ENCODE data around the gene CEP104. TPM values are rescaled to one million over a fixed set of nuclear protein-coding genes. Genes with fewer than 3 reads are reported as not detected.
"Not testable (repeated sequence)": the region's sequence is repeated elsewhere in the genome, so short reads cannot be mapped to it uniquely, and the experiment has no call there.

Gene CEP104
- total and polyA plus RNA-seq, 8 donors = 9.2 to 37.7 (median 23.7) TPM

GRCh38 chr1:3803905-3804626, 52.9 kb downstream of the CEP104 start:
- ATAC-seq (no peak), FAIRE-seq (no peak), DNase-seq (no peak)
- TF ChIP-seq, protein P1, sequence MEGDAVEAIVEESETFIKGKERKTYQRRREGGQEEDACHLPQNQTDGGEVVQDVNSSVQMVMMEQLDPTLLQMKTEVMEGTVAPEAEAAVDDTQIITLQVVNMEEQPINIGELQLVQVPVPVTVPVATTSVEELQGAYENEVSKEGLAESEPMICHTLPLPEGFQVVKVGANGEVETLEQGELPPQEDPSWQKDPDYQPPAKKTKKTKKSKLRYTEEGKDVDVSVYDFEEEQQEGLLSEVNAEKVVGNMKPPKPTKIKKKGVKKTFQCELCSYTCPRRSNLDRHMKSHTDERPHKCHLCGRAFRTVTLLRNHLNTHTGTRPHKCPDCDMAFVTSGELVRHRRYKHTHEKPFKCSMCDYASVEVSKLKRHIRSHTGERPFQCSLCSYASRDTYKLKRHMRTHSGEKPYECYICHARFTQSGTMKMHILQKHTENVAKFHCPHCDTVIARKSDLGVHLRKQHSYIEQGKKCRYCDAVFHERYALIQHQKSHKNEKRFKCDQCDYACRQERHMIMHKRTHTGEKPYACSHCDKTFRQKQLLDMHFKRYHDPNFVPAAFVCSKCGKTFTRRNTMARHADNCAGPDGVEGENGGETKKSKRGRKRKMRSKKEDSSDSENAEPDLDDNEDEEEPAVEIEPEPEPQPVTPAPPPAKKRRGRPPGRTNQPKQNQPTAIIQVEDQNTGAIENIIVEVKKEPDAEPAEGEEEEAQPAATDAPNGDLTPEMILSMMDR (IDR thresholded peaks at IDR 0.05) = no peak
- WGBS, 2 donors = 52 to 58% methylated on average over 19 of the region's 19 CpGs
- H3K36me3 ChIP-seq = no peaks in the 10 kb centered on the region
- no peak overlapping the region for H3K4me3 ChIP-seq
- H3K4me1 ChIP-seq = no peaks in the 10 kb centered on the region
- no peak overlapping the region for H3K27ac ChIP-seq
- no peaks in the 10 kb centered on the region for H3K9me3 ChIP-seq
- no peaks in the 10 kb centered on the region for H3K27me3 ChIP-seq
- intact Hi-C loops (cut with DNase I) = no loop called here

- FAIRE-seq; H3K4me3 ChIP-seq; H3K36me3 ChIP-seq; H3K27ac ChIP-seq; ATAC-seq; H3K27me3 ChIP-seq; intact Hi-C loops (cut with DNase I); H3K9me3 ChIP-seq; DNase-seq; H3K4me1 ChIP-seq: not testable (repeated sequence)
- 62 to 73% methylated on average over 3 of the region's 3 CpGs for WGBS, 2 donors
These were observed 56.2 kb downstream of the CEP104 start for GRCh38 chr1:3800795-3801194.

- intact Hi-C loops (cut with DNase I) = no loop called here
- no peak for FAIRE-seq
These were observed 56.9 kb downstream of the CEP104 start for GRCh38 chr1:3799976-3800685.

DNA sequence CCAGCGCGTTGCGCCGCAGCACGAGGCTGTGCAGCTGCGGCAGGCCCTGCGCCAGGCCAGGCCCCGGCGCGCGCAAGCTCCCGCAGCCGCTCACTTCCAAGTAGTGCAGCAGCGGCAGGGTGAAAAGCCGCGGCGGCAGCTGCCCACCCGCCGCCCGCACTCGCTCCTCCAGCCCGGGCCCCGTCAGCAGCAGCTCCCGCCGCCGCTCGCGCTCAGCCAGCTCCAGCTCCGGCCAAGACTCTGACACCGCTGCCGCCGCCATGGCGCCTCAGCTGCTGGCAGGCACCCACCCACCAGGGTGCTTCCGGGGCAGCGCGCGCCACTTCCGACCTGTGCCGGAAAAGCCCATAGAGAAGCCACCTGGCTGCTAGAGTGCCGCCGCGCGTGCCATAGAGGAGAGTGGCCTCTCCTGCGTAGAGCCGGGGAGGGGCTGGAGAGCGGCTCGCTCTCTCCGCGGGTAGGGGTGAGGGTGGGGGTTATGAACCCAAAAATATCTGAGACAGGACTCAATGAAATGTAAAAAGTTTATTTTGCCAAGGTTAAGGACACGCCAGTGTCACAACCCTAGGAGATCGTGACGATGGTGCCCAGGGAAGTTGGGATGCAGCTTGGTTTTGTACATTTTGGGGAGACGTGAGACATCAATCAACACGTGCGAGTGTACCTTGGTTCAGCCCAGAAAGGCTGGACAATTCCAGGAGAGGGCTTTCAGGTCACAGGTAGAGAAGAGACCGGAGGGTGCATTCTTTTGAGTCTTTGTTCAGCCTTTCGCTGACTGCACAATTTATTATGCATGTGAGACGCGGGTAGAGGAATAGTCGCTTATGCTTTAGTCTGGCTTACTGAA, 60.6 kb downstream of the CEP104 start, which contains the start of gene LRRC47:
LRRC47 (minus strand) TSS at position 284 of the 847 bp plus-strand sequence; CDS start at position 262, 22 bp downstream.
- ATAC-seq (peak; percentile 99 to 100 (median 100)), FAIRE-seq (no peak), DNase-seq (peak; percentile 91 to 98 (median 94))
- H3K4me3 ChIP-seq = peak within 1 kb of the TSS; percentile 84 to 98 (median 95)
- peak within 1 kb of the TSS in 1 of 4 donors; percentile 25 for H3K27ac ChIP-seq
- whole genome bisulfite sequencing, 2 donors = 3% methylated on average over 41 to 60 of the region's 60 CpGs
- H3K27me3 ChIP-seq = no peaks in the 10 kb centered on the region
- H3K9me3 ChIP-seq = no peaks in the 10 kb centered on the region
- peaks cover 0 to 23% (median 22%) of the 10 kb centered on the region in 3 donors for H3K4me1 ChIP-seq
- TF ChIP-seq, protein P1 (IDR thresholded peaks at IDR 0.05) = no peak
- no peaks in the 10 kb centered on the region for H3K36me3 ChIP-seq
- intact Hi-C loops (cut with DNase I) = no loop called here

More at GRCh38 chr1:3799976-3800685, 56.9 kb downstream of the CEP104 start:
- H3K27me3 ChIP-seq = no peaks in the 10 kb centered on the region
- TF ChIP-seq, protein P1 (IDR thresholded peaks at IDR 0.05) = no peak
- H3K27ac ChIP-seq = no peak overlapping the region
- H3K4me1 ChIP-seq = peaks cover 0 to 2% (median 1%) of the 10 kb centered on the region in 3 donors
- H3K36me3 ChIP-seq = no peaks in the 10 kb centered on the region
- DNase-seq = peak in 1 of 6 donors; percentile 18
- ATAC-seq = no peak
- no peak overlapping the region for H3K4me3 ChIP-seq
- H3K9me3 ChIP-seq = no peaks in the 10 kb centered on the region
- 68 to 72% methylated on average over 10 to 11 of the region's 11 CpGs for whole genome bisulfite sequencing, 2 donors

Measured in pancreas (tissue), 10 donors.